Neural cell (in vitro differentiated cells): ENCODE measurements around the gene RAPGEF5.

ENCODE experiments used
- CTCF ChIP-seq: fragments of 450-650 bp; IDR thresholded peaks from 2 replicates; pipeline ENCODE4 v1.5.1; 2014; ENCODE audit warnings: antibody characterized with exemption, mild to moderate bottlenecking, moderate library complexity; ENCODE audit not compliant: poor library complexity, severe bottlenecking
- EP300 ChIP-seq: fragments of 450-650 bp; conservative IDR thresholded peaks from 2 replicates; pipeline ENCODE4 v1.6.1; 2014; ENCODE audit warnings: antibody characterized with exemption, mild to moderate bottlenecking, moderate library complexity; ENCODE audit not compliant: poor library complexity, severe bottlenecking
- EZH2 ChIP-seq: fragments of 200-600, 300-800 bp; shearing (Covaris generic), sonication (generic); IDR thresholded peaks from 2 replicates; pipeline ENCODE4 v1.6.1; 2014; ENCODE audit warnings: antibody characterized with exemption, low read length, borderline replicate concordance, mild to moderate bottlenecking; ENCODE audit not compliant: insufficient read depth, poor library complexity, severe bottlenecking
- POLR2AphosphoS5 ChIP-seq: IDR thresholded peaks from 2 replicates; pipeline ENCODE4 v1.6.1; 2012
- RAD21 ChIP-seq: fragments of 450-650 bp; conservative IDR thresholded peaks from 2 replicates; pipeline ENCODE4 v1.6.1; 2014; ENCODE audit warnings: antibody characterized with exemption, mild to moderate bottlenecking, moderate library complexity
- REST ChIP-seq: IDR thresholded peaks from 2 replicates; pipeline ENCODE4 v1.6.1; 2012; ENCODE audit warnings: borderline replicate concordance

- TF ChIP-seq CTCF (no peak), EZH2 (no peak), REST (no peak), POLR2AphosphoS5 (no peak), RAD21 (no peak), EP300 (no peak)
Measured at GRCh38 chr7:22123139-22123538, 233.8 kb downstream of the RAPGEF5 start.
